ENCODE data around the gene ARHGEF4.

DNA sequence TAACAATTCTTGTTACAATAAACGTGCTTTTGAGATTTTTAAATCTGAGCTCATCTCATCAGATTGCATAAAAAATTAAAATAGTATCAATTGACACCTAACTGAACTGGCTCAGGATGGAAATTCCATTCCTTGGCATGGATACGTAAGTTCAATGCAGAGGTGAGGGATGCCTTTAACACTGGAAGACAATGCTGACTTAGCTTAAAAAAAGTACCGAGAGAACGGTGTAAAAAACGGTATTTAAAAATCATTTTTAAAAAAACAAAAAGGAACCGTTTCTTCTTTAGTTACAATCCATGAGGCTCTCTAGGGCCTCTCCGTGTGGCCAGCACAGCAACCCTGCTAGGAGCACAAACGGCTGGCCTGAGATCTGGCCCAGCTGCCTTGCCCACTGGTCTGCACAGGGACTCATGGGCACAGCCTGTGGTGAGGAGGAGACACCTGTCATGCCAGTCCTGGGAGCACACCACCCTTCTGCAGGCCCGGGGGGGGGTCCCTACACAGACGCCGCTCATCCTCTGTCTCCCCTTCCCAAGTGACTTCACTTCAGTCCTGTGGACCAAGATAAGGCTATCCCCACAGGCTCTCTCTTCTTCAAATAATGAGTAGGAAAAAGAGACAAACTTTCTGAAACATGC lies 211.3 kb downstream of the ARHGEF4 start:
- TF ChIP-seq, protein P1, sequence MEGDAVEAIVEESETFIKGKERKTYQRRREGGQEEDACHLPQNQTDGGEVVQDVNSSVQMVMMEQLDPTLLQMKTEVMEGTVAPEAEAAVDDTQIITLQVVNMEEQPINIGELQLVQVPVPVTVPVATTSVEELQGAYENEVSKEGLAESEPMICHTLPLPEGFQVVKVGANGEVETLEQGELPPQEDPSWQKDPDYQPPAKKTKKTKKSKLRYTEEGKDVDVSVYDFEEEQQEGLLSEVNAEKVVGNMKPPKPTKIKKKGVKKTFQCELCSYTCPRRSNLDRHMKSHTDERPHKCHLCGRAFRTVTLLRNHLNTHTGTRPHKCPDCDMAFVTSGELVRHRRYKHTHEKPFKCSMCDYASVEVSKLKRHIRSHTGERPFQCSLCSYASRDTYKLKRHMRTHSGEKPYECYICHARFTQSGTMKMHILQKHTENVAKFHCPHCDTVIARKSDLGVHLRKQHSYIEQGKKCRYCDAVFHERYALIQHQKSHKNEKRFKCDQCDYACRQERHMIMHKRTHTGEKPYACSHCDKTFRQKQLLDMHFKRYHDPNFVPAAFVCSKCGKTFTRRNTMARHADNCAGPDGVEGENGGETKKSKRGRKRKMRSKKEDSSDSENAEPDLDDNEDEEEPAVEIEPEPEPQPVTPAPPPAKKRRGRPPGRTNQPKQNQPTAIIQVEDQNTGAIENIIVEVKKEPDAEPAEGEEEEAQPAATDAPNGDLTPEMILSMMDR (IDR thresholded peaks at IDR 0.05): no peak
- no peak for TF ChIP-seq POLR2A (IDR thresholded peaks at IDR 0.05)
